ENCODE results near the gene CXCR1.

The CXCR1 gene

DNA sequence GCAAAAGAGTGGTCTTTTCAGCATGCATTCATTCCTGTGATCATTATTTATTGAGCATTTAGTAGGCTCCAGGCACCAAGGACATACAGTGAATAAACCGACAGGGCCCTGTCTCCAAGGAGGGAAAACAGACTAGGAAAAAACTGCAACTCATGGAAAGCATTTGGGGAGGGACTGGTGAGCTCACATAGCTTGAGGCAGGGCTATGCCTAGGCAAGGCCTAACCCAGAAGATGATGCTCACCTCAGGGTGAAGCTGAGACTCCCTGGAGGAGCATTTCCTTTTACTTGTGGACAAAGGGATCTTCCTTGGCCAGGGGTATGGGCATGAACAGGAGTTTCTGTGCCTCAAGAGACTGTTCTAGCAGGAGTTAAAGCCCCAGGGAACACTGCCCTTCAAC is 3.9 kb downstream of the CXCR1 start:
- DNase-seq (ENCODE audit: low read depth): no peak
- no peak overlapping the region for H3K4me3 ChIP-seq (ENCODE audit: low read length)
- TF ChIP-seq CTCF (conservative IDR thresholded peaks at IDR 0.05; ENCODE audit: low read length): no peak

DNA sequence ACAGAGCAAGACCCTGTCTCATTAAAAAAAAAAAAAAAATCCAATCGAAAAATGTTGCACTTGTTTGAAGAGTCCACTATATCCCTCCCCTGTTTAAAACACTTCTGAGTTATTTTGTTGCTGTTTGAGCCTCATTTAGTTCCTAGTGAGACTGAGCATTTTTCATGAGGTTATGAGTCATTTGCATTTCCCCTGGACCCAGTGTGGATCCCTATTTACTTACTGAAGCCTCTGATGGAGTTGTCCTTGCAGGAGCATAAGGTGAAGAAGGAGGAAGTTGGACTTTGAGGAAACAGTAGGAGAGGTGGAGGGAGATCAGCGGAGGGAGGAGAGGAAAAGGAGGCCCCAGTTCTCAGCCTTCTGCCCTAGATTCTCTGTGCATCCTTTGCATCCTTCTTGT is 5.1 kb downstream of the CXCR1 start:
- TF ChIP-seq CTCF (conservative IDR thresholded peaks at IDR 0.05; ENCODE audit: low read length): no peak
- no peak for DNase-seq (ENCODE audit: low read depth)

GRCh38 chr2:218155953-218156479 is 10.7 kb downstream of the CXCR1 start:
- no peak for TF ChIP-seq CTCF (conservative IDR thresholded peaks at IDR 0.05; ENCODE audit: low read length)
- H3K4me3 ChIP-seq (ENCODE audit: low read length): no peak overlapping the region
- no peak for DNase-seq (ENCODE audit: low read depth)

More for the DNA sequence above, 5.1 kb downstream of the CXCR1 start:
- H3K4me3 ChIP-seq (ENCODE audit: low read length): no peak overlapping the region

GRCh38 chr2:218152777-218153176 is 14.0 kb downstream of the CXCR1 start:
- H3K4me3 ChIP-seq (ENCODE audit: low read length): no peak overlapping the region
- TF ChIP-seq CTCF (conservative IDR thresholded peaks at IDR 0.05; ENCODE audit: low read length): no peak
- no peak for DNase-seq (ENCODE audit: low read depth)

- TF ChIP-seq CTCF (conservative IDR thresholded peaks at IDR 0.05; ENCODE audit: low read length): no peak
- DNase-seq (ENCODE audit: low read depth): no peak
- H3K4me3 ChIP-seq (ENCODE audit: low read length): no peak overlapping the region
Observed at GRCh38 chr2:218152172-218152571, 14.6 kb downstream of the CXCR1 start.

DNA sequence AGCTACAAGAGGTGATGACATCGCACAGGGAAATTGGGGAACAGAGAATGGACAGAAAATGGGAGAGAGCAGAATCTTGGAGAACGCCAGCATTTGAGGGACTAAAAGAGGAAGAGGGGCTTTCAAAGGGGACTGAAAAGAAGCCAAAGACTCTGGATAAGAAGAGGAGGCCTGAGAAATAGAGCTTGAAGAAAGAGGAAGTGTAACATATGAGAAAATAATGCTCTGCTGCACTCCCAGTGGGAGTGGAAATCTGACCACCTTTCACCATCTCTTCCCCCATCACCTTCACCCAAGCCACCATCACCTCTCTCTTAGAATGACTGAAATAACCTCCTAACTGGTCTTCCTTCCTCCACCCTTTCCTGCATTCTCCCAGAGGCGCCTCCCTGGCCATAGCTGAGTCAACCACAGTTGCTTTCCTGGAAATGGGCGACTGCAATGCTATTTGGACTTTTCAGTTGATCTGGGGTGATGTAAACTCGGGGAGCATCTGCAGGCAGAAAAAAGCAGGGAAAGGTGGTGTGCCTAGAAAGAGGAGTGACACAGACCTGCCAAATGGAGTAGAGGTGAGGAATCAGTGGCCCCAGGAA is 16.8 kb downstream of the CXCR1 start:
- TF ChIP-seq CTCF (conservative IDR thresholded peaks at IDR 0.05; ENCODE audit: low read length): no peak
- DNase-seq (ENCODE audit: low read depth): no peak
- no peak overlapping the region for H3K4me3 ChIP-seq (ENCODE audit: low read length)

DNA sequence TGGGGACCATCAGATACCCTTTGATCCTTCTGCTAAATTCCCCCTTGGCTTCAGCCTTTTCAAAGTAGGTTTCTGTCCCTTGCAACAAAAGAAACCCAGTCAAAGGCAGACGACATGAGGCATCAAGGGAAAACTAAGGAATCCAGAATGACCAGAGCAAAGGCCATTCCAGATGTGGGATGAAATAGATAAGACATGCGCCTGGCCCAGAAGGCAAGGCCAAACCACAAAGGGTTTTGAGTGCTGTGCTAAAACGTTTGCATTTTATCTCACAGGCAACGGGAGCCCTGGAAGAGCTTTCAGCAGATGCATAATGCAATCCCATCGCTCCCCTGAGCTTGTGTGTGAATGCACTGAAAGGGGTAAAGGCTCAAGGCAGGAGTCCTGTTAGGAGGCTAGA is 17.7 kb downstream of the CXCR1 start:
- H3K4me3 ChIP-seq (ENCODE audit: low read length): no peak overlapping the region
- DNase-seq (ENCODE audit: low read depth): no peak
- no peak for TF ChIP-seq CTCF (conservative IDR thresholded peaks at IDR 0.05; ENCODE audit: low read length)
